PFSK-1 (cell line): ENCODE data around the gene DNAJB4.

ENCODE experiments used
- FOXP2 ChIP-seq: optimal IDR thresholded peaks from 2 replicates; pipeline ENCODE3; 2011; ENCODE audit warnings: borderline replicate concordance, control low read depth, inconsistent platforms; ENCODE audit not compliant: insufficient read depth; ENCODE audit errors: extremely low read length, extremely low read depth
- POLR2AphosphoS5 ChIP-seq: IDR thresholded peaks from 2 replicates; pipeline ENCODE4 v1.6.1; 2012; ENCODE audit warnings: low read depth, mild to moderate bottlenecking, control low read depth, low read length, moderate library complexity
- SIN3A ChIP-seq: IDR thresholded peaks from 2 replicates; pipeline ENCODE4 v1.6.1; 2012; ENCODE audit warnings: mild to moderate bottlenecking, low read length, moderate library complexity, borderline replicate concordance; ENCODE audit not compliant: insufficient read depth
- TAF1 ChIP-seq: IDR thresholded peaks from 2 replicates; pipeline ENCODE4 v1.6.1; 2012; ENCODE audit warnings: low read length, control low read depth, borderline replicate concordance; ENCODE audit not compliant: insufficient read depth
- TF ChIP-seq, protein P1 (sequence below), 2 experiments: IDR thresholded peaks; 2 replicates each; pipeline versions ENCODE4 v1.6.1 to v1.8.0; 2011 to 2012; ENCODE audit warnings: low read depth in 2 of 2, low read length in 2 of 2, control low read depth in 1 of 2, inconsistent platforms in 1 of 2, mild to moderate bottlenecking in 1 of 2, moderate library complexity in 1 of 2; ENCODE audit not compliant: insufficient read depth in 1 of 2

DNA sequence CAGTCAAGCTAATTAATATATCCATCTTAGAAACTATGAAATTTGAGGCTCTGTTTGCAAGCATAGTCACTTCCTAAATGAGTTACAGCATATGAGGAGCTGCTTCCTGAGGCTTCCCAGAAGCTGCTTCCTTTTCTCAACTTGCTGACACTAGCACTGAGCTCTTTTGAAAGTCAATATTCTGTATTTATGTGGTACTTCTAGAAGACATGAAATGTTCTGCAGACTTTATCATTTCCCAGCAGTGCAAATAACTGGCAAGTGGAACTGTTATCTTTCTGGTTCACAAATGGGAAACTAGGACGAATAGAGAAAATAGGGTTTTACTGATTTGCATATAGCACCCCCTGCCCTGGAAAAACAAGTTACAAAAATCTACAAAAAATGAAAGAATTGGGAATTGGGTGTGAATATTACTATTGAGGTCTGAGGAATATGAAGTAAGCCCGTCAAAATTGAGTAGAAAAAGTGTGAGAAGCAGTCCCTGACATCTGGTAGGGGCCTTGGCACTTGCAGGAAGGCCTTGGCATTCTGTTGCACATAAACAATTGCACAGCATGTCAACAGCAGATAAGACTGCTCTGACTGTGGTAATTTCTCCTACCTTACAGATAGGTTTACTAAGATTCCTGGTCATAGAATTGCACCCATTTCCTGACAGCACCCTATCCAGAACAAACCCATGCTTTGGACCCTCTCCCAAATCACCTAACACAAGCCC is 48.1 kb downstream of the DNAJB4 start:
- TF ChIP-seq, protein P1, sequence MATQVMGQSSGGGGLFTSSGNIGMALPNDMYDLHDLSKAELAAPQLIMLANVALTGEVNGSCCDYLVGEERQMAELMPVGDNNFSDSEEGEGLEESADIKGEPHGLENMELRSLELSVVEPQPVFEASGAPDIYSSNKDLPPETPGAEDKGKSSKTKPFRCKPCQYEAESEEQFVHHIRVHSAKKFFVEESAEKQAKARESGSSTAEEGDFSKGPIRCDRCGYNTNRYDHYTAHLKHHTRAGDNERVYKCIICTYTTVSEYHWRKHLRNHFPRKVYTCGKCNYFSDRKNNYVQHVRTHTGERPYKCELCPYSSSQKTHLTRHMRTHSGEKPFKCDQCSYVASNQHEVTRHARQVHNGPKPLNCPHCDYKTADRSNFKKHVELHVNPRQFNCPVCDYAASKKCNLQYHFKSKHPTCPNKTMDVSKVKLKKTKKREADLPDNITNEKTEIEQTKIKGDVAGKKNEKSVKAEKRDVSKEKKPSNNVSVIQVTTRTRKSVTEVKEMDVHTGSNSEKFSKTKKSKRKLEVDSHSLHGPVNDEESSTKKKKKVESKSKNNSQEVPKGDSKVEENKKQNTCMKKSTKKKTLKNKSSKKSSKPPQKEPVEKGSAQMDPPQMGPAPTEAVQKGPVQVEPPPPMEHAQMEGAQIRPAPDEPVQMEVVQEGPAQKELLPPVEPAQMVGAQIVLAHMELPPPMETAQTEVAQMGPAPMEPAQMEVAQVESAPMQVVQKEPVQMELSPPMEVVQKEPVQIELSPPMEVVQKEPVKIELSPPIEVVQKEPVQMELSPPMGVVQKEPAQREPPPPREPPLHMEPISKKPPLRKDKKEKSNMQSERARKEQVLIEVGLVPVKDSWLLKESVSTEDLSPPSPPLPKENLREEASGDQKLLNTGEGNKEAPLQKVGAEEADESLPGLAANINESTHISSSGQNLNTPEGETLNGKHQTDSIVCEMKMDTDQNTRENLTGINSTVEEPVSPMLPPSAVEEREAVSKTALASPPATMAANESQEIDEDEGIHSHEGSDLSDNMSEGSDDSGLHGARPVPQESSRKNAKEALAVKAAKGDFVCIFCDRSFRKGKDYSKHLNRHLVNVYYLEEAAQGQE (IDR thresholded peaks at IDR 0.05; ENCODE audit: insufficient read depth in 1 of 2, low read depth in 2 of 2, low read length in 2 of 2) = no peak
- TF ChIP-seq POLR2AphosphoS5 = no peak
- no peak for TF ChIP-seq TAF1
- no peak for TF ChIP-seq FOXP2
- TF ChIP-seq SIN3A = no peak
